NCI-H2029 (cell line): ENCODE results near the gene ACTR3C.

Source experiments
- DNase-seq: peaks from one replicate; lab custom pipeline; 2025; lab: John Stamatoyannopoulos, UW

Gene ACTR3C

DNA sequence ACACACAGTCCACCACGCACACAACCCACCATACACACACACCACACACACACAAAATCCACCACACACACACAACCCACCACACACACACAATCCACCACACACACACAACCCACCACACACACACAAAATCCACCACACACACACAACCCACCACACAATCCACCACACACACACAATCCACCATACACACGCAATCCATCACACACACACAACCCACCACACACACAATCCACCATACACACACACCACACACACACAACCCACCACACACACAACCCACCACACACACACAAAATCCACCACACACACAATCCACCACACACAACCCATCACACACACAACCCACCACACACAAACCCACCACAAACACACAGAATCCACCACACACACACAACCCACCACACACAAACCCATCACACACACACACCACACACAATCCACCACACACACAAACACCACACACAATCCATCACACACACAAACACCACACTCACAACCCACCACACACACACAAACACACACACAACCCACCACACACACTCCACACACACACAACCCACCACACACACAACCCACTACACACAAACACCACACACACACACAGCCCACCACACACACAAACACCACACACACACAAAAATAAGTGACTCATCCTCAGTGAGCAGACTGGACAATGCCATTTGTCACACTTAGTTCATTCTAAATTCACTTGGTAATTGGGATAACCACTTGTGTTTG is 36.4 kb upstream of the ACTR3C start:
- no peak for DNase-seq

DNA sequence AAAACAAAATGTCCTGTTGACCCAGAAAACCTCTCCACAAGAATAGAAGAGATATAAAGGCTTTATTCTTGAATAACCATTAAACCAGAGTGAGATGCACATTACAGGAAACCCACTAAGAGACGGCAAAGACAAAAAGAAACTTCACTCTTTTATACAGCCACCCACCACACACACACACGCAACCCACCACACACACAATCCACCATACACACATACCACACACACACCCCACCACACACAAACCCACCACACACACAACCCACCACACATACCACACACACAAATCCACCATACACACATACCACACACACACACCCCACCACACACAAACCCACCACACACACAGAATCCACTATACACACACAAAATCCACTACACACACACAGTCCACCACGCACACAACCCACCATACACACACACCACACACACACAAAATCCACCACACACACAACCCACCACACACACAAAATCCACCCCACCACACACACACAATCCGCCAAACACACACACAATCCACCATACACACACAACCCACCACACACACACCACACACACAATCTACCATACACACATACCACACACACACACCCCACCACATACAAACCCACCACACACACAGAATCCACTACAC is 35.8 kb upstream of the ACTR3C start:
- no peak for DNase-seq

DNA sequence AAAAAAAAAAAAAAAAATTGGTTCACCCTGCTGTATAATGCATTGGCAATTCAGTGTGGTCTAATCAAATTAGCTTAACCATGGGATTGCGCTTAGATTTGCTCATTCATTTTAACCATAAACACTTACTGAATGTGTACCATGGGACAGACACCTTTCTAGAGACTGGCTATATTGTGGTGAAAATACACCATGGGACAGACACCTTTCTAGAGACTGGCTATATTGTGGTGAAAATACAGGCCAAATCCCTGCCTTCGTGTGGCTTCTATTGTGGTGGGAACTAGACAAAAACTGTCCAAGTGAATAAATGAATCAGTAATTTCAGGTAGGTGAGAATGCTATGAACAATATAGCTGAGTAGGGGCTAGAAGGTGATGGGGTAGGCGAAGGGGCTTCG is 35.1 kb upstream of the ACTR3C start:
- no peak for DNase-seq

DNA sequence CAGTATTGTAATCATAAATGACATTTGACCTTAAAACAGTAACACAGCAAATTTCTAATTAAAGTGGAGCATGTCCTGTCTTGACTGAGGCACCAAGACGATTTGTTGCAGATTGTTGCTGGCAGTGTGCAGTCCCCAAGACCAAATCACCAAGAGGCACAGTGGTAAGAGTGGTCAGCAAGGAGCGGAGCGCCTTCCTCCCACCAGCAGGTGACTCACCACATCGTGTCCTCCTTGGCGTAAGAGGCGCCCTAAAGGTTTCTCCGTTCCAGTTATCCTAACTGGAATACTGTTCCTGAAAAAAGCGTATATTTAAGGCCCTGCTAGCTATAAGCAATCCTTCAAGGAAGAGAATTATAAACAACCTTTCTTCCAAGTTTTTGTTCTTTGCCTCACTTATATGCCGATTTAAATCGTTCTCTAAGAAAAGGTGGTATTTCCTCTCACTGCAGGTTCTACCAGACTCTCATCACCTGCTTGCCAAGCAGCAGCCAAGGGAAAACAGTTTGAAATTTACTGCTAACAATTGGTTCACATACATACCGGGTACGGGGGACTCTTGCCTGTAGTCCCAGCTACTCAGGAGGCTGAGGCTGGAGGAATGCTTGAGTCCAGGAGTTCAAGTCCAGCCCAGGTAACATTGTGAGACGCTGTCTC is 34.6 kb upstream of the ACTR3C start:
- no peak for DNase-seq

DNA sequence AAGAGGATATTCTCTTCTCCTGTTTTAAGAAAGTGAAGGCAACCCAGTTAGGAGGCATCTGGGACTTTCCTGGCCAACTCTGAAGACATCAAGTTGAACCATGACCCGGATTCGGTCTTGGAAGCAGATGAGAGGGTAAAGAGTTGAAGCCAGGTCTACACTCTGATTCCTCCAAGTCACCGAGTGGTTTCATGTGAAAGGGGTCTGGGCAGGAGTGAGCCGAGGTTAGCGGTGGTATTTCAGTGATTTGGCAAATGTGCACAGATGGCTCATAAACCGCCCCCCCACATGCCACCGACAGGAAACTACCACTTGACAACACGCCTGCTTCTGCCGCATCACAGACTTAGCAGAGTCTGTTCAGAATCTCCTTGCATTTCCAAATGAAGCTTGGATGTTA is 33.9 kb upstream of the ACTR3C start:
- peak; percentile 48 for DNase-seq

DNA sequence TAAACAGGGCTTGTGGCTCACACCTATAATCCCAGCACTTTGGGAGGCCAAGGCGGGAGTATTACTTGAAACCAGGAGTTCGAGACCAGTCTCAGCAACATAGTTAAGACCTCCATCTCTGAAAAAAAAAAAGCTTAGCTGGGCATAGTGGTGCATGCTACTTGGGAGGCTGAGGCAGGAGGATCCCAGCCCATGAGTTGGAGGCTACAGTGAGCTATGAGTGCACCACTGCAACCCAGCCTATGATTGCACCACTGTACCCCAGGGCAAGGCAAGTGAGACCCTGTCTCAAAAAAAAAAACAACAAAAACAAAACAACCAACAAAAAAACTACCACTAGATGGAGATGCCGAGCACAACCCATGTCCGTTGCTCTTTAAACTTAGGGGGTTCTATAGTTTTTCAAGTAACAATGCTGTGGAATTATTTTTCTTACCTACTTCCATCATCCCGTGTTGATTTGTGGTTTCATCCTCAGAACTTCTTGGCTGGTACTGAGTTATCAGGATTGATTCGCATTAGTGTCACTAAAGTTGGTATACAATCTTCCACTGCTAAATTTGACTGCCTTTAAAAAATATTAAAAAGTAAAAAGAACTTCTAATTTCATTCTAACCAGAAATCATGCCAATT is 33.0 kb upstream of the ACTR3C start:
- DNase-seq: no peak

DNA sequence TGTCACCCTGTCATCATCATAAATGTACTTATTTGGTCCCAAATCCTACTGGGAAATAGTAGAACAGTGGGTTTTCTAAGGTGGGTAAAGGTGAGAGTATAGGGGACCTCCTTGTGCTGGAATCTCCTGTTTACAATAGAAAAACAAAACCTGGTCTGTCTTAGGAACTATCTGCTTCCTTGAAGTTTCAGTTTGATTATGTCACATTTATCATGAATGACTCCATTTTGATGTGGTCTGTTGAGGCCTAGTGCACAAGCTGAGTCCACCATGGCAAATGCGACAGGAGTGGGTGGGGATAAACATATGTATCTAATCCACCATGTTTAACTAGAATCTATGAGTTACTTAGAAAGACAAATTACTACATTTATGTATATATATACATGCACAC is 32.3 kb upstream of the ACTR3C start:
- no peak for DNase-seq

DNA sequence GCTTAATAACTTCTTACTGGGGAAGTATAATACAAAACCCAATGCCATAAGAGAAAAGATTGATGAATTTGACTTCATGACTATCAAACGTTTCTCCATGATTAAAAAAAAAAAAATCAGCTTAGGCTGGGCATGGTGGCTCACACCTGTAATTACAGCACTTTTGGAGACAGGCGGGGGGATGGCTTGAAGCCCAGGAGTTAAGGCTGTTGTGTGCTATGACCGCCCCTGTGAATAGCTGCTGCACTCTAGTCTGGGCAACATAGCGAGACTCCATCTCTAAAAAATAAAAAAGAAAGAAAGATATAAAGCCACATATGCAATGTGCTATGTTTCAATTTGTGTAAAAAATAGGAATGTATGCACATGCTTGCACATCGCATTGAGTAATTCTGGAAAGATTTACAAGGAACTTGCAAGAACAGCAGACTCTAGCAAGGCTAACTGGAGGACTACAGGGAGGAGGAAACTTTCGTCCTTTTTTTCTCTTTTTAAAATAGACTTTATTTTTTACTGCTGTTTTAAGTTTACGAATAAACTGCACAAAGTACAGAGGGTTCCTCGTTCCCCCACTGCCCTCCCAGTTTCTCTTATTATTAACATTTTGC is 28.3 kb upstream of the ACTR3C start:
- no peak for DNase-seq

DNA sequence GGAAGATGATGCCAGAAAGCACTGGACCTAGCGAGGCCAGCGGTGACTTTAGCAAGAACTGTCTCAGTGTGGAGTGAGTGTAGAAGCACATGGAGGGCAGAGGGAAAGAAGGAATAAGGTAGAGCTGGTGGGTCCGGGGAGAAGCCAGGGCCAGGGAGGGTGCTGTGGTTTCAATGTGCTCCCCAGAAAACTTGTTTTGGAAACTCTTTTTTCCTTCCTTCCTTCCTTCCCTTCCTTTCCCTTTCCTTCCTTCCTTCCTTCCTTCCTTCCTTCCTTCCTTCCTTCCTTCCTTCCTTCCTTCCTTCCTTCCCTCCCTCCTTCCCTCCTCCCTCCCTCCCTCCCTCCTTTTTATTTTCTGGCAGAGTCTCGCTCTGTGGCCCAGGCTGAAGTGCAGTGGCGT is 23.6 kb upstream of the ACTR3C start:
- DNase-seq: no peak

DNA sequence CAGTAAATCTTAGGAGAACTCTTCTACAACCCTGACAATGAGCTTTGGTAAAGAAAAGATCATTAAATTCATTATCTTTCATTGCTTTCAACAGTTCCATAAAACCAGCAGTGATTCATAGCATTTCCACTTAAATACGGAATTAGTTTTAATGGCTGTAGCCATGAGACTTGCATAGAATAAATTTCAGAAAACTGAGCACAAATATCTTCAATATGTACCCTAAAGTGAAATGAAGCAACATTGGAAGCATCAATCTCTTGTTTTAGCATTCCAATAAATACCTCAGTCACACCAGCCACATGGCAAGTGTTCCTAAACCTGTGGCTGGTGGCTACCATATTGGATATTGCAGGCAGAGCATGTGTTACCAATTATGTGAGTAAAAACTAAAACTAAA is 21.7 kb upstream of the ACTR3C start:
- no peak for DNase-seq

DNA sequence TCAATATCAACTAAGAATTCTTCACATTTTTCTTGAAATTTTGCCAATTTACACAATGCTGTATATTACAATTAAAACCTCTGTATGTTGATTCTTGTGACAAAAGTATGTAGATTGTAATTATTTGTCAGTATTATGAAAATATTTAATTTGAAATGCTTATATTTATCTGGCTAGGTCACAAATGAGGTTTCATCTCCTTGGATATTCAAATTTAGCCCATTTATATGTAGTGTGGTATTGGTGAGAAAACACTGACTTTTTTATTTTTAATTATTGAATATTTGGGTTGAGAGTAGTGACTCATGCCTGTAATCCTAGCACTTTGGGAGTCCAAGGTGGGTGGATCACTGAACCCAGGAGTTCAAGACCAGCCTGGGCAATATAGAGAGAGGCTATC is 21.0 kb upstream of the ACTR3C start:
- DNase-seq: no peak

DNA sequence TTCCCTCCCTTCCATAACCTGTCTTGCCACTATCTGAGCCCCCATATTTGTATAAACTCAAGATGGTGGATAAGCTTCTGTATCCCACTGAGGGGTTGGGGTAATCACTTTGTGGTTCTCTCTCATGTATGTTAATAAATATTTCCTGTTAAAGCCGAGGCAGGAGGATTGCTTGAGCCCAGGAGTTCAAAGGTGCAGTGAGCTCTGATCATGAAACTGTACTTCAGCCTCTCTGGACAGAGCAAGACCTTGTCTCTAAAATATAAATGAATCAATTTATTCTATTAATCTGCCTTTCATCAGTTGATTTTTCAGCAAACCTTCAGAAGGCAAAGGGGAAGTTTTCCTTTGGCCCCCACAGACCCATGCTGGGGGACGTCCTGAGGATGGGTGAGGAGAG is 19.9 kb upstream of the ACTR3C start:
- DNase-seq: no peak

DNA sequence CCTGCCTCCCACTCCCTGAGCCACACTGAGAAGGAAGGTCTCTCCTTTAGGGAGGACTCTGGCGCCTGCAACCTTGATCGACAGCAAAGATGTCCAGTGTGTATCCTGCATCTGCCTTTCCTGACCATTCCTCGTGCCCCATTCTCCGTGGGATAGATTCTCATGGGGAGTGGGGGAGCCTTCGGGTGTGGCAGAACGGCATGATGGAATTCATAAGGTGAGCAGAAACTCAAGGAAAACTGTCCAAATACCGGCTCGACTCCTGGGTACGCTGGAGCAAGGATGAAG is 18.7 kb upstream of the ACTR3C start:
- DNase-seq: no peak

DNA sequence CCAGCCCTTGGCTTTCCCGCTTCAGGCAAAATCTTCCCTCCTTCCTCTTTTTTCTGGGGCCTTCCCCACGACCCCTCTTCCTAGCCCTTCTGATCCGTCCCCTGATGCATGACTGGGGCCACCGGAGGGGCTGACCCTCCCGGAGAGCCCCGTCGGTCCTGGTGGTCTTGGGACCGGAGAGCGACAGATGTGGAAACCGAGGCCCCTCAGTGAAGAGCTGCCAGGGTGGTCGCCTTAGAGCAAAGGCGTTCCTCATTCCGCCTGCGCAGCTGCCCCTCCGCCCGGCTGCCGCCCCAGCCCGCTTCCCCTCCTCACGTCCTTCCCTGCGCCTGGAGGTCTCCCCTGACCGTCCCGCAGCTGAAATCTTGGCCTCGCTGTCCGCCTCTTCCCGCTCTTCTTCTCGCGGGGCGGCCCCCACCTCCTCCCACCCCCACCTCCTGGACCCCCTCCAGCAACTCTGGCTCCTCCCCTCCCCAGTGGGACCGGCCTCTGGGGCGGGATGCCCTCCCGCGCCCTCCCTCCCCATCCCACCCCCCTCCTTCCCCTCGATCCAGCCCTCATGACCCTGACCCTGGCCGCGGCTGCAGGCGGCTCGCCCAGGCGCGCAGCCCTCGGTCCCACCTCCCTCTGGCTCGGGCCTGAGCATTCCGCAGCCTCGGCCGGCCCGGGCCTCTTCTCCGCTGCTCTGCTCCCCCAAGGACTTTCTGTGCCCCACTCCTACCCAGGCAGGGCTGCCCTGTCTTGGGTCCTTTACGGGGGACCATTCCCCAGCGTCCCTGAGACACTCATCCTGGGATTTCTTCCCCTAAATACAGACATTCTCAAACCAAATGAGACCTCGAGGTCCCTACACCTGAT is 18.1 kb upstream of the ACTR3C start, which contains the start of gene RARRES2:
Gene RARRES2 (minus strand): TSS at position 367 of the 858 bp plus-strand sequence. CDS start 1,020 bp downstream, outside the sequence.
- DNase-seq: no peak

DNA sequence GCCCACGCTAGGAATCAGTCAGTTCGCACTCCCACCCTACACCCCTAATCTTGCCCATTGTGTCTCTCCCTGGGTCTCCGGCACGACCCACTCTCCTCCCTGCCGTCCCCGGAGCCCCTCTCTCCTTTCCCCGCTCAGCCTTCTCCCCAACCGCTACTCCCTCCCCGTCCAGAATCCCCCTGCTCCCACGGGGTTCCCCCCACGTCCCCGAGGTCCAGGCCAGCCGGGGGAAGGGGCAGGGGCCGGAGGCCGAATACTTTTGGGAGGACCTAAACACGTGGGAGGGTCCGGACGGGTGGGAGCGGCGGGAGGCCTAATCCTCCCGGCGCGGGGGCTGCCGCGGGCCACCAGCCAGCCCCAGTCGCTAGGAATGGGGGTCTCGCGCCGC is 17.5 kb upstream of the ACTR3C start:
- no peak for DNase-seq

DNA sequence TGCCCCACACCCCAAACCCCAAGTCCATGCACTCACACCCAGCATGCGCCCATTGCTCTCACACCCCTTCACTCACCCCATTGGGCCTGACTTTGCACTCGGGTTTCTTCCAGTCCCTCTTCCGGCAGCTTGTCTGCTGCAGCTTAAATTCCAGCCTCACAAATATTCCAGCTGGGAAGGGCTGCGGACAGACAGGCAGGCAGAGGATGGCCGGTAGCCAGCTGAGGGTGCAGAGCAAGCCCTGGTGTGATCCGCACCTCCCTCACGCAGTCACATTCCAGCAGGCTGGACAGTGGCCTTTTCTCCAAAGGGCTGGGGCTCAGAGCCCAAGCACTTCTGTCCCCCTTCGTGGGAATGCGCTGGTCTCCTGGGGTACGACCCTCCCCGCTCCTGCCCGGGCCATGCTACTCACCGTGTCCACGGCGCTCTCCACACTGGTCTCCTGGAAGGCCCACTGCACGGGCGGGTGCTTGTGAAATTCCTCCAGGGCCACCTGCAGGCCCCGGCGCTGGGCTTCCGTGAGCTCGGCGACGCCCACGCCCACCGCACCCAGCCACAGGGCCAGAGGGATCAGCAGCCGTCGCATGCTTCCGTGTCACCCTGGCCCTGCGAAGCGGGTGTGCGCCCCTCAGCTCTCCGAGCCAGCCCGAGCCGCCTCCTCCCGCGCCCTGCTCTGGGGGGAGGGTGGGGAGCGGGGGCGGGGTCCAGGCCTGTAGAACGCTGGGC is 16.8 kb upstream of the ACTR3C start:
- DNase-seq: no peak

DNA sequence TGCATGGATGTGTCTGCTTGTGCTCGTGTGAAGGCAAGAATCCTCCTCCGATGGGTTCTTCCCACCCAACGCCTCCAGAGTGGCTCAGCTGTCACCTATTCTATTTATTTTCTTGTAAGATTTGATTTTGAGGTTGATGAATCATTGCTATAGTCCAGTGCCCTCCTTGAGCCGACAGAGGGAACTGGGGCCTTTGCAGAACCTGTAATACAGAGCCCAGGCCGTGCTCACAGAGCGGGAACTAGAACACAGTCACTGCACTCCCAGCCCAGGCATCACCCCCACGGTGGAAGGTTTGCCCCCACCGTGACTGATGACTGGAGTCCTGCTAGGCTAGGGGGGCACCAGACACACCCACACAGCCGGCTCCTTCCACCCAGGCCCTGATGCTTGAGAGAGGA is 16.1 kb upstream of the ACTR3C start:
- no peak for DNase-seq

DNA sequence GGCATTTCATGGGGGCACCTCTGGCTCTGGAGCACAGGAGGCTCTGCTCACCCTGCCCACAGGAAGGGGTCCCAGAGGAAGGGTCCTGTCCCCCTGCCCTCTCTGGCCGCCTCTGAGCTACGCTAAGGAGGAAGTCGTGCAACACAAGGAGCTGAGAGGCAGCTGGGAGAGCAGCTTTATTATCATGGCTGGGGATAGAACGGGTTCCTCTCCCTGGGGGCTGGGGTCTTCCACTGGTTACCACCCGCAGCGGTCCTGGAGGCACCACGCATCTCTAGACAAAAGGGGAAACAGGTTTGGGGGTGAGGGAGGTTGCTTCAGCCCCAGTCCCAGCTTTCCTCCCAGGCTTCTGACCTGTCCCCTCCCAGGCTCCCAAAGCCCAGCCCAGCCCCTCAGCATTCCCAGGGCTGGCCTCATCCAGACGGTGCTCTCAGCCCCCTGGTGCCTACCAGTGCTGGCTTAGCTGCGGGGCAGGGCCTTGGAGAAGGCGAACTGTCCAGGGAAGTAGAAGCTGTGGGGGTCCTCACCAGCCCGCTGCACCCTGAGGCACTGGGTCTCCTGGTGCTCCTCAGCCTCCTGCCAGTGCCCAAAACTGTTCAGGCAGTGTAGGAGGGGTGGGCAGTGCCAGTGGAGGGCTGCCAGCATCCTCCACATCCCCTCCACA is 15.0 kb upstream of the ACTR3C start:
- no peak for DNase-seq

DNA sequence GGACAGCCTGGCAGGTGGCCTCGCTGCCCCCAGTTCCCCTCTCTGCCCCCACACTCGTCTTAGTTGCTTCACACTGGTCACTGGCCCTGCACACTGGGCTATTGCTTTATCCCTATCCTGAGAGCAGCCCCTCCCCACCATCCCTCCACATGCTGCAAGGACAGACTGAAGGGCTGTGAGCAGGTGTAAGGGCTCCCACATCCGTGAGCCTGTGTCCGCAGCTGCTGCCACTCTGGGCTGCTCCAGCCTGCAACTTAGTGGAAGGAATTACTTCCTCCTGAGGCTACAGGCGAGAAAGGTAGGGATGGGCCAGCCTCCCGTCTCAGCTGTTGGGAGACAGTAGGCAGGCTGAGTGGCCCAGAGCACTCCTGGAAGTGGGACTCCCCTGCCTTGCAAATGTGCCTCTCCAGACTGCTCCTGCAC is 14.3 kb upstream of the ACTR3C start:
- no peak for DNase-seq

DNA sequence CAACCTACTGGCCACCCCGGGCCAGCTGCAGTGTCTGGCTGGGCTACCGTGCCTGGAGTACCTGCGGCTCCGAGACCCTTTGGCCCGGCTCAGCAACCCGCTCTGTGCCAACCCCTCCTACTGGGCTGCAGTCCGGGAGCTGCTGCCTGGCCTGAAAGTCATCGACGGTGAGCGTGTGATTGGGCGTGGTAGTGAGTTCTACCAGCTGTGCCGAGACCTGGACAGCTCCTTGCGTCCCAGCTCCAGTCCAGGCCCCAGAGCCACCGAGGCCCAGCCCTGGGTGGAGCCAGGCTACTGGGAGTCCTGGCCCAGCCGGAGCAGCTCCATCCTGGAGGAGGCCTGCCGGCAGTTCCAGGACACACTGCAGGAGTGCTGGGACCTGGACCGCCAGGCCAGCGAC is 13.8 kb upstream of the ACTR3C start:
- DNase-seq: no peak

DNA sequence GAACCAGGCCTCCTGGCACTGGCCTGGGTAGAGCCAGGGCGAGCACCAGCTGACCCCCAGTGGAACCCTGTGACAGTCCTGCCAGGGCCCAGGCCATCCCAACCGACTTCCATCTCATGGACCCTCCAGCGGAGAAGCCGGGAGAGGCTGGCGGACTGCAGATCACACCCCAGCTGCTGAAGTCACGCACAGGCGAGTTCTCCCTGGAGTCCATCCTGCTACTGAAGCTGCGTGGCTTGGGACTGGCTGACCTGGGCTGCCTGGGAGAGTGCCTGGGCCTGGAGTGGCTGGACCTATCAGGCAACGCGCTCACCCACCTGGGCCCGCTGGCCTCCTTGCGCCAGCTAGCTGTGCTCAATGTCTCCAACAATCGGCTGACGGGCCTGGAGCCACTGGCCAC is 13.4 kb upstream of the ACTR3C start:
- no peak for DNase-seq
